Skin epidermis (tissue), 12 donors: Measurements from ENCODE around the gene TRIM71.
"Not testable (repeated sequence)": the region's sequence is repeated elsewhere in the genome, so short reads cannot be mapped to it uniquely, and the experiment has no call there.

Experiments used
- H3K27ac ChIP-seq, 21 experiments: fragments of 200-600 bp; sonication (generic) in 11 of 21; one replicate each; pipeline ENCODE4 v1.5.0; 2020; ENCODE audit warnings: mild to moderate bottlenecking in 3 of 21, inconsistent platforms in 2 of 21, moderate library complexity in 2 of 21
- H3K4me3 ChIP-seq, 7 experiments: fragments of 200-600 bp; sonication (generic) in 2 of 7; one replicate each; pipeline ENCODE4 v1.5.0; 2020; ENCODE audit warnings: inconsistent platforms in 2 of 7, mild to moderate bottlenecking in 2 of 7, moderate library complexity in 1 of 7

TRIM71 gene

DNA sequence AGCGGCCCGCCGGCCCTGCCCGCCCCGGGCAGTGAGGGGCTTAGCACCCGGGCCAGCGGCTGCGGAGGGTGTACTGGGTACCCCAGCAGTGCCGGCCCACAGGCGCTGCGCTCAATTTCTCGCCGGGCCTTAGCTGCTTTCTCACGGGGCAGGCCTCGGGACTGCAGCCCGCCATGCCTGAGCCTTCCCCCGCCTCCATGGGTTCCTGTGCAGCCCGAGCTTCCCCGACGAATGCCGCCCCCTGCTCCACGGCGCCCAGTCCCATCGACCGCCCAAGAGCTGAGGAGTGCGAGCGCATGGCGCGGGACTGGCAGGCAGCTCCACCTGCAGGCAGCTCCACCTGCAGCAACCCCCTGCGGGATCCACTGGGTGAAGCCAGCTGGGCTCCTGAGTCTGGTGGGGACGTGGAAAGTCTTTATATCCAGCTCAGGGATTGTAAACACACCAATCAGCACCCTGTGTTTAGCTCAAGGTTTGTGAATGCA is 85.1 kb downstream of the TRIM71 start:
- H3K27ac ChIP-seq: not testable (repeated sequence)
- H3K4me3 ChIP-seq: peak overlapping the region; percentile 5 to 44 (median 18)

DNA sequence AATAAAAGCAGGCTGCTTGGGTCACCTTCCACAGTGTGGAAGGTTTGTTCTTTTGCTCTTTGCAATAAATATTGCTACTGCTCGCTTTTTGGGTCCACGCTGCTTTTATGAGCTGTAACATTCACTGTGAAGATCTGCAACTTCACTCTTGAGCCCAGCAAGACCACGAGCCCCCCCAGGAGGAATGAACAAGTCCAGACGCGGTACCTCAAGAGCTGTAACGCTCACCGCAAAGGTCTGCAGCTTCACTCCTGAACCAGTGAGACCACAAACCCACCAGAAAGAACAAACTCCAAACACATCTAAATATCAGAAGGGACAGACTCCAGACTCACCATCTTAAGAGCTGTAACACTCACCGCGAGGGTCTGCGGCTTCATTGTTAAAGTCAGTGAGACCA is 86.2 kb downstream of the TRIM71 start:
- Histone ChIP-seq H3K4me3 (no peak overlapping the region), H3K27ac (no peak overlapping the region)

DNA sequence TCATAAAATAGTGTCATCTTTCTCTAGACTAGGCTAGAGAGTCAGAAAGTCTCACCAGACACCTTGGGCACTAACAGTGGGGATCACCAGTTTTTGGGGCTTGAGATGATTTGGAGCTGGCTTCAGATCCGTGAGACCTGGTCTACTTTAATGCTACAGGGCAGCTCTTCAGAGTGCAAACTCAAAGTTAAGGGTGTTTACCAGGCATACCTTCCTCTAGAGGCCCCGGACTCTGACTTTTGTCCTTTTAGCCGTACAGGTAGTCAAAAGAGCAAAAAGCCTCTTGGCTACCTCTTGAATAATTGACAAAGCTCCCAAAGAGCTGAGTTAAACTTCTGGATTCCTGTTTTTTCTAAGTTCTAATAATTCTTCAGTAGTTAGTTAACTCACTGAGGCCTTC is 92.2 kb downstream of the TRIM71 start:
- H3K27ac ChIP-seq: no peak overlapping the region
- H3K4me3 ChIP-seq: no peak overlapping the region

DNA sequence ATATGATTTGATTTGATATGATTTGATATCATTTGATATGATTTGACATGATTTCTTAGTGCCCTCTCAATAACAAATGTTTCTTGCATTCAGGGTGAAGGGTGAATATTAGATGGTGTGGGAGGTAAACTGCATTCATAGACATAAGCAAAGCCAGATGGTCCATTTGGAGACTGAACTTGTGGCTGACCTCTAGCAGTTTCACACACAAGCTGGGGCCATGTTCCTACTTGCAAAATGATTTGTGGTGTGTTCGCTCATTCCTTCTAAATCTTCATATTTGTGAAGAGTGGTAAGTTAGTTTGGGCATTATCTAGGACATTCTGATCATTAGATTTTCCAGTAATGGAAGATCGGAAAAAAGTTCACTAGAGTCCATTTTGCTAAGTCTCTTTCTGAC is 93.2 kb downstream of the TRIM71 start:
- H3K27ac ChIP-seq: no peak overlapping the region
- H3K4me3 ChIP-seq: no peak overlapping the region

DNA sequence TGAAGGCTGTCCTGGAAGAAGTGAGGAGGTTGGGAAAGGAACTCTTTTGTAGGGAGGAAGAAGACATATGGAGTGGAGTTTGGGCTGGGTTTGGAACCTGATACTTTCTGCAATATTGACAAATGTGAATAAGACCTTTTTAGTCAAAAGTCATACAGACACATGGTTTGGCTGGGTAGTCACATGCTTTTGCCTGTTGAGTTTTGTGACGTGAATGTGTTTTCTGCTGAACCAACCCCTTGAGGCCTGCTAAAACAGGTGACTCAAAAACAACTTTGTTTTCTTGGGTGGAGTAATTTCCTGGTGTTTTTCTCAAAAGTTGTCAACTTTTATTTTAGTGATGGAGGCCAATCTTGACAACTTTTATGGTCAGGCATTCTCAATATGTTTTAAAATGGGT is 94.2 kb downstream of the TRIM71 start:
- Histone ChIP-seq H3K27ac (no peak overlapping the region), H3K4me3 (no peak overlapping the region)

DNA sequence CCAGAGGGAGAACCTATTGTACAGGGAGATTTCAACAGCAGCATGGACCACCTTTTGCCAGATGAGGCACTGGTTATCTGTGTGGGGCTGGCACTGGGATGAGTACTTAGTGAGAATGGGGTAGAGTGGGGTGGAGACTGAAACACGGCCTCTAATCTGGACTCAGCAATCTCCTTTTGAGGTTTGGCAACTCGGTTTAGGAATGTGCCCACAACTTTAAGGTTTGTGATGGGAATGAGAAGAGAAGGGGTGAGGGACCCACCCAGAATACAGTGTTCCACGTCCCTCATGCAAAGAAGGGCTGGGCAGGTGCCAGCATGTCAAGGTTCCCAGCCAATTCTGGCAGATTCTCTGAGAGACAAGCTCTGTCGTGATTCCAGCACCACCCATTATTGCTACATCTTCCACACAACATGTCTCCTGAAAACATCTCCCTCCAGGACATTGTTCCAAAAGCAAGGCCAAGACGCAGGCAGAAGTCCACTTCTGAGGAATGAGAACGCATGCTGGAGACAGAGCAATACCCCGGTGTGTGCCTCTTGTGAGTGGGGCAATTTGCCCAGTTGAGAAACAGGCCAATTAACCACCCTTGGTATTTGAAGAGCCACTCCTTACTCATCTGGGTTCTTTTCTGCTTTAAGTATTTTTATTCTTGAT is 96.1 kb downstream of the TRIM71 start:
- H3K27ac ChIP-seq: peak overlapping the region in 1 of 21 experiments; percentile 19

DNA sequence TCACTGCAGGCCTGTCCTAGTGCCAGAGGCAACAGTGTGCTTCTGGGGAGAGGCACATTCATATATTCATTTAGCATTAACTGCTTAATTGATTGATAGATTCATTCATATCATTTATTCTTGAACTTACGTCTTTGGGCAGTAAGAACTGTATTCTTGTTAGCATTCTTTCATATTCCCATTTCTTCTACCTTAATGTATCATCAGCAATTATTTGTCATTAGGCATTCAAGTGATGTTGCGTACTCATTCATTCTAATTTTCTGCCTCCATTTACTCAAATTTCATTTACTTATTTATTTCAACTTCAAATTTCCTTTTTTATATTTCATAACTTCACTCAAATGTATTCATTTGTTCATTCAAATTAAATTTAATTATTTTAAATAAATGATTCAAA is 102.1 kb downstream of the TRIM71 start:
- H3K27ac ChIP-seq: no peak overlapping the region
- no peak overlapping the region for H3K4me3 ChIP-seq

More for the DNA sequence above, 96.1 kb downstream of the TRIM71 start:
- no peak overlapping the region for H3K4me3 ChIP-seq

DNA sequence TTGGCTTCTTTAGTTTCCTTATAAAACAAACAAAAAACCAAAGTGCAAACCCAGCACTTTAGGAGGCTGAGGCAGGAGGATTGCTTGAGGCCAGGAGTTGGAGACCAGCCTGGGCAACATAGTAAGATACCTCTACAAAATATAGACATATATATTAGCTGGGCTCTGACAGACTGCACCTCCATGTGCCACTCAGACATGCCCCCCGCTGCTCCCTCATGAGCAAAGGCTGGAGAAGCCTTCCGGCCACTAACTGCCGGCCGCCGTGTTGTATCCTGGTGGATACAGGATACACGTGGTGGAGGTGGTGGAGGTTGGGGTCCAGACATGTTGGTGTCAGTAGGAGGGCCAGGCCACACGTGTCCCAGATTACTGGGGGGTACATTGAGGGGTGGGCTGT is 104.3 kb downstream of the TRIM71 start:
- no peak overlapping the region for H3K4me3 ChIP-seq
- H3K27ac ChIP-seq: no peak overlapping the region

DNA sequence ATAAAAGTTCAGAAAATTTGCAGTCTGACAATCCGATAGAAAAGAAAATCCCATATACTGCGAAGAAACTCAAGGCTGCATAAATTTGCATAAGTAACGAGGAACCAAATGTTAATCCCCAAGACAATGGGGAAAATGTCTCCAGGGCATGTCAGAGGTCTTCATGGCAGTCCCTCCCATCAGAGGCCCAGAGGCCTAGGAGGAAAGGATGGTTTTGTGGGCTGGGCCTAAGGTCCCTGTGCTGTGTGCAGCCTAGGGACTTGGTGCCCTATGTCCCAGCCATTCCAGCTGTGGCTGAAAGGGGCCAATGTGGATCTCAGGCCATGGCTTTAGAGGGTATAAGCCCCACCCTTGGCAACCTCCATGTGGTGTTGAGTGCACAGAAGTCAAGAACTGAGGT is 112.4 kb downstream of the TRIM71 start:
- no peak overlapping the region for H3K27ac ChIP-seq
- H3K4me3 ChIP-seq: no peak overlapping the region

DNA sequence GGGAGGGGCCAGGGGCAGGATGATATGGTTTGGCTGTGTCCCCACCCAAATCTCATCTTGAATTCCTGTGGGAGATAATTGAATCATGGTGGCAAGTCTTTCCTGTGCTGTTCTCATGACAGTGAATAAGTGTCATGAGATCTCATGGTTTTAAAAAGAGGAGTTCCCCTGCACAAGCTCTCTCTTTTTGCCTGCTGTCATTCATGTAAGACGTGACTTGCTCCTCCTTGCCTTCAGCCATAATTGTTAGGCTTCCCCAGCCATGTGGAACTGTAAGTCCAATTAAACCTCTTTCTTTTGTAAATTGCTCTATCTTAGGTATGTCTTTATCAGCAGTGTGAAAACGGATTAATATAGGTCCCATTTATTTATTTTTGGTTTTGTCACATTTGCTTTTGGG is 113.5 kb downstream of the TRIM71 start:
- not testable (repeated sequence) for H3K27ac ChIP-seq, H3K4me3 ChIP-seq

DNA sequence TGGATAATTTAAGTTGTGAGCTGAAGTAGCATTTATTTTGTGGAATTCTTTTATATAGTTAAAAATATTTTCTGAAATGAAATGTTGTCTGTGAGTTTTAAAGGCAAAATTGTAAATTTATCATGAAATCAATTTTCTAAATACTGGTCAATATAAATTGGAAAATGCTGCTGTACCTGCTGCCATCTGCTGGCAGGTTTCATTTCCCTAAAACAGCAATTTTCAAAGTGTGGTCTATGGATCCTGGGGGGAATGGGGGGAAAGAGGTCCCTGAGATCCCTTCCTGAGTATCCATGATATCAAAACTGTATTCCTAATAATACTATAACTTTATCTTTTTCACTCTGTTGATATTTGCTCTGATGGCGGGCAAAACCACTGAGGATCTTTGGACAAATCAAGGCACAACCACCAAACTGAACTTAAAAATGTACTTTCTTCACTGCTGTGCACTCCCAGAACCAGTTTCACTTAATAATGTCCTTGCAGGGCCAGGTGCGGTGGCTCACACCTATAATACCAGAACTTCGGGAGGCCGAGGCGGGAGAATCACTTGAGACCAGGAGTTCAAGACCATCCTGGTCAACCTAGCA is 116.4 kb downstream of the TRIM71 start:
- Histone ChIP-seq H3K27ac (no peak overlapping the region), H3K4me3 (no peak overlapping the region)

DNA sequence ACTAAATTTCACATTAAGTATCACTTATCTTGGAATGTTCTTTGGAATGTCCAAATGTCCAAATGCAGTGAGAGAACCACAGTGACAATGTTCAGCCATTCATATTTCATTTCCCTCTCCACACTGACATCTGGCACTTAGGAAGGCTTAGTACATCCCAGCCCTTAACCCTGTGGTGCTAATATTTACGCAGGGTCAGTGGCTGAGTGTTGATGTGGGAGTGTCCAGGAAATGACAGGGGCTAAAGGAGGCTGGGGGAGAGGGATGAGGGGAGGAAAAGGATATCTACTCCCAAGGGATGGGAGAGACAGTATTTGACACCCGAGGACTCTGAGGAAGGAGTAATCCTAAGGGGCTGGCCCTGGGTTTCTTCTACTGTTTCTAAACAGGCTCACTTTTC is 119.5 kb downstream of the TRIM71 start:
- no peak overlapping the region for H3K4me3 ChIP-seq

DNA sequence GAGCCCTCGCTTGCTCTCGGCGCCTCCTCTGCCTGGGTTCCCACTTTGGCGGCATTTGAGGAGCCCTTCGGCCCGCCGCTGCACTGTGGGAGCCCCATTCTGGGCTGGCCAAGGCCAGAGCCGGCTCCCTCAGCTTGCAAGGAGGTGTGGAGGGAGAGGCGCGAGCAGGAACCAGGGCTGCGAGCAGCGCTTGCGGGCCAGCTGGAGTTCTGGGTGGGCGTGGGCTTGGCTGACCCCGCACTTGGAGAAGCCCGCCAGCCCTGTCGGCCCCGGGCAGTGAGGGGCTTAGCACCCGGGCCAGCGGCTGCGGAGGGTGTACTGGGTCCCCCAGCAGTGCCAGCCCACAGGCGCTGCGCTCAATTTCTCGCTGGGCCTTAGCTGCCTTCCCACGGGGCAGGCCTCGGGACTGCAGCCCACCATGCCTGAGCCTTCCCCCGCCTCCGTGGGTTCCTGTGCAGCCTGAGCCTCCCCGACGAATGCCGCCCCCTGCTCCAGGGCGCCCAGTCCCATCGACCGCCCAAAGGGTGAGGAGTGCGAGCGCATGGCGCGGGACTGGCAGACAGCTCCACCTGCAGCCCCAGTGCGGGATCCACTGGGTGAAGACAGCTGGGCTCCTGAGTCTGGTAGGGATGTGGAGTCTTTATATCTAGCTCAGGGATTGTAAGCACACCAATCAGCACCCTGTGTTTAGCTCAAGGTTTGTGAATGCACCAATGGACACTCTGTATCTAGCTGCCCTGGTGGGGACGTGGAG is 121.9 kb downstream of the TRIM71 start:
- not testable (repeated sequence) for H3K4me3 ChIP-seq, H3K27ac ChIP-seq

More for the DNA sequence above, 119.5 kb downstream of the TRIM71 start:
- H3K27ac ChIP-seq: no peak overlapping the region

DNA sequence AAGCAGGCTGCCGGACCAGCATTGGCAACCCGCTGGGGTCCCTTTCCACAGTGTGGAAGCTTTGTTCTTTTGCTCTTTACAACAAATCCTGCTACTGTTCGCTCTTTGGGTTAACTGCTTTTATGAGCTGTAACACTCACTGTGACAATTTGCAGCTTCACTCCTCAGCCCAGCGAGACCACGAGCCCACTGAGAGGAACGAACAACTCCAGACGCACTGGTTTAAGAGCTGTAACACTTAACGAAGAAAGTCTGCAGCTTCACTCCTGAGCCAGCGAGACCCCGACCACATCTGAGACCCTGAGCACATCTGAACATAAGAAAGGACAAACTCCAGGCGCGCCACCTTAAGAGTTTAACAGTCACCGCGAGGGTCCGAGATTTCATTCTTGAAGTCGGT is 122.9 kb downstream of the TRIM71 start:
- no peak overlapping the region for H3K4me3 ChIP-seq

DNA sequence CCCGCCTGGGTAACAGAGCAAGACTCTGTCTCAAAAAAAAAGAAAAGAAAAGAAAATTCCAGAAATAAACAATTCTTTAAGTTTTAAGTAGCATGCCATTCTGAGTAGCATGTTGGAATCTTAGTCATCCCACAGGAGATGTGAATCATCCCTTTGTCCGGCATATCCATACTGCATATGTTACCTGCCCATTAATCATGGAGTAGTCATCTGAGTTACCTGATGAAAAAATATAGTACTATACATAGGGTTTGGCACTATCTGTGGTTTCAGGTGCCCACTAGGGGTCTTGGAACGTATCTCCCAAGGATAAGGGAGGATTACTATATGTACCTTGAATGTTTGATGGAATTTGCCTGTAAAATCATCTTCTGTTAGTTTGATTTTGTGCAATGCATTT is 127.3 kb downstream of the TRIM71 start:
- Histone ChIP-seq H3K27ac (no peak overlapping the region), H3K4me3 (no peak overlapping the region)

More for the DNA sequence above, 122.9 kb downstream of the TRIM71 start:
- no peak overlapping the region for H3K27ac ChIP-seq

DNA sequence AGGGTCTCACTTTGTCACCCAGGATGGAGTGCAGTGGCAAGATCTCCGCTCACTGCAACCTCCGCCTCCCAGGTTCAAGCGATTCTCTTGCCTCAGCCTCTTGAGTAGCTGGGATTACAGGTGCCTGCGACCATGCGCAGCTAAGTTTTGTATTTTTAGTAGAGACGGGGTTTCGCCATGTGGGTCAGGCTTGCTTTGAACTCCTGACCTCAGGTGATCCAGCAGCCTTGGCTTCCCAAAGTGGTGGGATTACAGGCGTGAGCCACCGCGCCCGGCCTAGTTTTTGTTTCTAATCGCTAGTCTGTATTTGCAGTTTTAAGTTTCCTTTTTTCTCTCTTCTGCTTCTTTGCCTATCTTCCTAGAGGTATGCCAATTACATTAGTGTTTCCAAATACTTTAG is 127.8 kb downstream of the TRIM71 start:
- not testable (repeated sequence) for H3K27ac ChIP-seq, H3K4me3 ChIP-seq

DNA sequence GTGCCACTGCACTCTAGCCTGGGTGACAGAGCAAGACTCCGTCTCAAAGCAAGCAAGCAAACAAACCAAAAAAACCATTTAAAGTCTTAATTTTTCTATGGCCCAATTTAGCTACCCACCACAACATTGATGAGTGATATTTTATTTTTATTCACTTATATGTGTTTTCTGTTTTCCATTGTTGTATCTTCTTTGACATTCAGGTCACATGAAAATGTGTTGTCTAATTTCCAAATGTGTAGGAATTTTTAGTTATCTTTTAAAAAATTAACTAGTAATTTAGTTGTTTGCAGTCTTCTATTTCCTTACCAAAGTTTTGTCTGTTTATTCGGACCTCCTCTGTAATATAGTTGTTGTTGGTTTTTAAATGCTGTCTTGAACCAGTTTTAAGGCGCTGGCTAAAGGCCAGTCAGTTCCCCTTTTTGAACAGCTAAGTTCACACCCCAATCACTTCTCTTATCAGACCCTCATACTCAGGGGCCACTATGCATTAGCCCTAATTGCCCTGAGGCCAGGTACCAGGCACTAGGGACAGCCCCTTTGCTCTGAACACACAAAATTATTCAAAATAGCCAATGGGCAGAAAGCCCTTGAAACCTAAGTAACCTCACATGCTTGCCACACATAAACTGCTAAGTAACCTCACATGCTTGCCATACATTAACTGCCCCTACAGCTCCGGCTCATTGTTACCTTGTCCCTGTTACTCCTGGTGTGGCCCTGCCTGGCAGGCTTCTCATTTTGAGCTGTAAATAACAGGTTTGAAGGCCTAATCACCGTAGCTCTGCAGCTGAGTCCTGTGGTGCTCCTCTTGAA is 129.4 kb downstream of the TRIM71 start:
- Histone ChIP-seq H3K4me3 (no peak overlapping the region), H3K27ac (no peak overlapping the region)
